Endothelial cell of umbilical vein (primary cell): ENCODE results near the gene GORASP2. TPM values are rescaled to one million over a fixed set of nuclear protein-coding genes. Genes with fewer than 3 reads are reported as not detected.

Experiments
- BruUV-seq: library from RNA; stranded (reverse); fragments of 400-500 nt; replicated peaks from 2 replicates; lab custom pipeline; 2021; lab: Mats Ljungman, UMichigan
- CTCF ChIA-PET: fragments of 300-600, 350-600 bp; sonication (Branson Sonifier 250); formaldehyde crosslinking; loops from one replicate; lab custom pipeline; 2021; ENCODE audit warnings: antibody characterized with exemption, inconsistent platforms; lab: Charles Lee
- POLR2A ChIA-PET: fragments of 300-600, 350-600 bp; sonication (Branson Sonifier 250); formaldehyde crosslinking; loops from one replicate; lab custom pipeline; 2021; ENCODE audit warnings: antibody characterized with exemption, inconsistent platforms; lab: Charles Lee
- DNase-seq: peaks from one replicate; pipeline ENCODE4 v3.0.0-alpha.2; 2011; ENCODE audit warnings: low read depth, low spot score
- FAIRE-seq: peaks from 2 replicates; lab custom pipeline; 2011; peaks lifted over from hg19 to GRCh38; lab: Jason Lieb, UNC
- H2AFZ ChIP-seq: 2 replicates; pipeline ENCODE4 v1.6.0; 2012; ENCODE audit warnings: low read depth, low read length, control low read depth, inconsistent platforms
- H3K27ac ChIP-seq: 2 replicates; pipeline ENCODE4 v1.5.1; 2011; ENCODE audit warnings: low read depth, mild to moderate bottlenecking, control low read depth, low read length, moderate library complexity; ENCODE audit not compliant: insufficient read depth
- H3K27me3 ChIP-seq, 2 experiments: 2 replicates each; pipeline versions ENCODE4 v1.6.0 to v1.6.1; 2011; ENCODE audit warnings: low read length in 2 of 2, mixed read lengths in 1 of 2; ENCODE audit not compliant: control insufficient read depth in 2 of 2, insufficient read depth in 2 of 2
- H3K36me3 ChIP-seq, 2 experiments: 2 replicates in 1 of 2; 3 replicates in 1 of 2; pipeline ENCODE4 v1.5.1; 2011; ENCODE audit warnings: low read length in 2 of 2, mild to moderate bottlenecking in 1 of 2, moderate library complexity in 1 of 2; ENCODE audit not compliant: control insufficient read depth in 2 of 2, insufficient read depth in 2 of 2; ENCODE audit errors: extremely low read depth in 1 of 2
- H3K4me1 ChIP-seq: 3 replicates; pipeline ENCODE4 v1.5.1; 2011; ENCODE audit warnings: mild to moderate bottlenecking, low read length; ENCODE audit not compliant: control insufficient read depth, insufficient read depth; ENCODE audit errors: extremely low read depth
- H3K4me2 ChIP-seq: 2 replicates; pipeline ENCODE4 v1.6.1; 2011; ENCODE audit warnings: low read length, control low read depth, mixed read lengths; ENCODE audit not compliant: insufficient read depth
- H3K4me3 ChIP-seq, 3 experiments: fragments of 200-600 bp in 1 of 3; sonication (generic), shearing (Covaris generic) in 1 of 3; replicated peaks in 1 of 3; 2 replicates each; pipeline ENCODE4 v1.5.1; 2011 to 2016; ENCODE audit warnings: control low read depth in 3 of 3, low read length in 3 of 3, mild to moderate bottlenecking in 2 of 3, inconsistent platforms in 1 of 3, low read depth in 1 of 3, moderate library complexity in 1 of 3; ENCODE audit not compliant: insufficient read depth in 1 of 3
- H3K79me2 ChIP-seq: 2 replicates; pipeline ENCODE4 v1.6.0; 2012; ENCODE audit warnings: low read length, inconsistent platforms; ENCODE audit not compliant: control insufficient read depth, insufficient read depth
- H3K9ac ChIP-seq: replicated peaks from 2 replicates; pipeline ENCODE3; 2011; ENCODE audit warnings: low read length, control low read depth; ENCODE audit not compliant: insufficient read depth; ENCODE audit errors: extremely low read depth
- H3K9me1 ChIP-seq: replicated peaks from 3 replicates; pipeline ENCODE4 v1.6.0; 2011; ENCODE audit warnings: mild to moderate bottlenecking, low read length; ENCODE audit not compliant: control insufficient read depth, insufficient read depth; ENCODE audit errors: extremely low read depth
- H3K9me3 ChIP-seq: replicated peaks from 2 replicates; pipeline ENCODE4 v1.5.1; 2012; ENCODE audit warnings: low read length, inconsistent platforms; ENCODE audit not compliant: control insufficient read depth, insufficient read depth
- H4K20me1 ChIP-seq: replicated peaks from 2 replicates; pipeline ENCODE3; 2011; ENCODE audit warnings: mild to moderate bottlenecking, low read length; ENCODE audit not compliant: control insufficient read depth, insufficient read depth; ENCODE audit errors: extremely low read depth
- CTCF ChIP-seq, 2 donors: IDR thresholded peaks; 1 replicate in 1 of 2; 2 replicates in 1 of 2; pipeline ENCODE4 v1.5.1; 2011; ENCODE audit warnings: low read length in 2 of 2, mild to moderate bottlenecking in 2 of 2, moderate library complexity in 2 of 2, control low read depth in 1 of 2, inconsistent platforms in 1 of 2, low read depth in 1 of 2; ENCODE audit not compliant: insufficient read depth in 1 of 2; ENCODE audit errors: extremely low read depth in 1 of 2
- EZH2 ChIP-seq: IDR thresholded peaks from 2 replicates; pipeline ENCODE4 v1.6.1; 2012; ENCODE audit warnings: borderline replicate concordance, low read depth, mild to moderate bottlenecking, moderate library complexity, low read length, inconsistent platforms; ENCODE audit not compliant: severe bottlenecking
- FOS ChIP-seq: IDR thresholded peaks from 2 replicates; pipeline ENCODE4 v1.6.1; 2011; ENCODE audit warnings: mild to moderate bottlenecking, low read length, moderate library complexity, borderline replicate concordance; ENCODE audit not compliant: insufficient read depth
- GATA2 ChIP-seq: IDR thresholded peaks from 2 replicates; pipeline ENCODE4 v1.7.0; 2011; ENCODE audit warnings: low read depth, mild to moderate bottlenecking, moderate library complexity, mixed read lengths, low read length; ENCODE audit not compliant: insufficient read length, insufficient read depth
- JUN ChIP-seq: IDR thresholded peaks from 2 replicates; pipeline ENCODE4 v1.6.1; 2011; ENCODE audit warnings: borderline replicate concordance, low read depth; ENCODE audit not compliant: insufficient read length, insufficient read depth
- MYC ChIP-seq: IDR thresholded peaks from one replicate; pipeline ENCODE4 v1.6.1; 2011; ENCODE audit warnings: mild to moderate bottlenecking, low read depth, low read length
- POLR2A ChIP-seq: IDR thresholded peaks from 2 replicates; pipeline ENCODE4 v1.6.1; 2012; ENCODE audit warnings: low read depth, mild to moderate bottlenecking, control low read depth, low read length
- POLR2AphosphoS5 ChIP-seq: IDR thresholded peaks from 2 replicates; pipeline ENCODE4 v1.6.1; 2012; ENCODE audit warnings: low read depth, mild to moderate bottlenecking, control low read depth, low read length, moderate library complexity; ENCODE audit not compliant: insufficient read depth
- dilution Hi-C: fragments of 300-500 bp; cut with MboI; formaldehyde crosslinking; loops from one replicate; pipeline ENCODE4 v1.15.0; 2019; ENCODE audit warnings: low sequenced_read_pairs; ENCODE audit not compliant: extremely low pct_ligation_motif_present
- intact Hi-C: fragments of 100-400 bp; cut with micrococcal nuclease; formaldehyde crosslinking; loops from one replicate; pipeline ENCODE4 v1.10.0; 2022
- polyA plus RNA-seq, 4 experiments: library from polyadenylated mRNA; depleted of rRNA in 3 of 4; stranded (reverse) in 3 of 4; unstranded in 1 of 4; fragments of >200 nt; gene quantifications; 2 replicates each; pipeline versions ENCODE4 v1.2.1 to v1.2.3, GENCODE V29; 2011 to 2012; ENCODE audit warnings: missing spikeins in 1 of 4
- total RNA-seq: library from RNA; stranded (reverse); gene quantifications from 2 replicates; pipeline ENCODE4 v1.2.3, GENCODE V29; 2021
- TF ChIP-seq, protein P1 (sequence below): IDR thresholded peaks from 2 replicates; pipeline ENCODE4 v1.6.1; 2011; ENCODE audit not compliant: insufficient read depth, insufficient read length

Gene GORASP2
- total and polyA plus RNA-seq, 2 donors (not counting 3 experiments of a cell fraction or from before 2014, with no cell fraction given) = 104 to 245 TPM

DNA sequence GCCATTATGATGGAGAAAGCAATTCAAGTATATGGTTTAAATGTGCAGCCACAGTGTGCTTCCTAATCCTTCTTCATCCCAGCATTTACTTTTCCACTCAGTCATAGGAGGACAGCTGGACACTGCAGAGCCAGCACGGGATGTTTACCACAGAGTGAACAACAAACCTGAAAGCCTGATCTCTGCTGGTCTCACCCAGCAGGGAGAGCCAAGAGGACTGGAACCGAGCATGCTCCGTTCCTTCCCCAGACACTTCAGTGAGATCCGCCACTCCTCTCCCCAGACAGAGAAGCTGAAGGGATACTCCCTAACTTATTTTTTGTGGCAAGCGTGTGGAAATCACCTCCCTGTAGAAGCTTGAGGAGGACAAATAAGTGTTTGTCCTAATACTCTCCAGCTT is 23.2 kb upstream of the GORASP2 start:
- no peak for DNase-seq
- Histone ChIP-seq H3K4me2 (no peak overlapping the region), H4K20me1 (no peaks in the 10 kb centered on the region), H3K4me1 (no peaks in the 10 kb centered on the region), H3K36me3 (no peaks in the 10 kb centered on the region), H3K27ac (no peak overlapping the region), H2AFZ (no peak overlapping the region), H3K27me3 (peaks cover 2 to 3% of the 10 kb centered on the region in 2 experiments), H3K79me2 (no peaks in the 10 kb centered on the region), H3K9me3 (no peaks in the 10 kb centered on the region), H3K4me3 (no peak overlapping the region), H3K9me1 (no peaks in the 10 kb centered on the region), H3K9ac (no peak overlapping the region)
- dilution Hi-C loops = no loop called here
- POLR2A ChIA-PET = no interaction called here
- CTCF ChIA-PET = no interaction called here
- TF ChIP-seq MYC = no peak
- no peak for TF ChIP-seq EZH2
- no peak for TF ChIP-seq POLR2A
- no peak for TF ChIP-seq POLR2AphosphoS5
- TF ChIP-seq FOS = no peak
- TF ChIP-seq JUN = no peak
- TF ChIP-seq, protein P1, sequence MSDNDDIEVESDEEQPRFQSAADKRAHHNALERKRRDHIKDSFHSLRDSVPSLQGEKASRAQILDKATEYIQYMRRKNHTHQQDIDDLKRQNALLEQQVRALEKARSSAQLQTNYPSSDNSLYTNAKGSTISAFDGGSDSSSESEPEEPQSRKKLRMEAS = no peak
- no peak for TF ChIP-seq GATA2
- TF ChIP-seq CTCF (IDR thresholded peaks at IDR 0.05; ENCODE audit: extremely low read depth in 1 of 2, insufficient read depth in 1 of 2, low read depth in 1 of 2, low read length in 2 of 2) = no peak
- no TSS peak for BruUV-seq
- intact Hi-C loops = no loop called here
- FAIRE-seq = no peak
